ENCODE data around the gene MYOF. TPM values are rescaled to one million over a fixed set of nuclear protein-coding genes. Genes with fewer than 3 reads are reported as not detected.

The MYOF gene
- total RNA-seq, 4 donors from 2014 or later, result 41.2 to 114 (median 86.9) TPM

- no peaks in the 10 kb centered on the region for H3K36me3 ChIP-seq
- no peak overlapping the region for H3K4me3 ChIP-seq
- no peaks in the 10 kb centered on the region for H3K27me3 ChIP-seq
- peaks cover 16 to 20% of the 10 kb centered on the region in 2 donors for H3K4me1 ChIP-seq
- peak overlapping the region; percentile 98 to 100 for H3K27ac ChIP-seq
- H3K9me3 ChIP-seq, result no peaks in the 10 kb centered on the region
- no peak for TF ChIP-seq POLR2A (IDR thresholded peaks at IDR 0.05)
- no peak for TF ChIP-seq CTCF (IDR thresholded peaks at IDR 0.05)
- DNase-seq, result no peak
- intact Hi-C loops (cut with DNase I; ENCODE audit: low total_unique reads), result loop anchor here (5.0 kb wide), 1 partner anchor 36 kb away; no protein-coding TSS in a partner anchor
Measured at GRCh38 chr10:93435621-93436397, 46.3 kb downstream of the MYOF start.

GRCh38 chr10:93434991-93435491 lies 47.1 kb downstream of the MYOF start:
- TF ChIP-seq CTCF (IDR thresholded peaks at IDR 0.05), result no peak
- no peak for TF ChIP-seq POLR2A (IDR thresholded peaks at IDR 0.05)
- Histone ChIP-seq H3K27ac (peak overlapping the region; percentile 98 to 100), H3K27me3 (no peaks in the 10 kb centered on the region), H3K4me1 (peaks cover 16 to 20% of the 10 kb centered on the region in 2 donors), H3K36me3 (no peaks in the 10 kb centered on the region), H3K4me3 (no peak overlapping the region), H3K9me3 (no peaks in the 10 kb centered on the region)
- peak in 1 of 2 donors; percentile 38 for DNase-seq
- intact Hi-C loops (cut with DNase I; ENCODE audit: low total_unique reads), result loop anchor here (5.0 kb wide), 1 partner anchor 37 kb away; no protein-coding TSS in a partner anchor

- no peaks in the 10 kb centered on the region for H3K9me3 ChIP-seq
- H3K4me3 ChIP-seq, result no peak overlapping the region
- peak overlapping the region in 1 of 2 donors; percentile 98 for H3K27ac ChIP-seq
- H3K4me1 ChIP-seq, result peaks cover 0 to 20% of the 10 kb centered on the region in 2 donors
- DNase-seq, result no peak
- TF ChIP-seq CTCF (IDR thresholded peaks at IDR 0.05) (no peak), POLR2A (IDR thresholded peaks at IDR 0.05) (no peak)
- H3K36me3 ChIP-seq, result no peaks in the 10 kb centered on the region
- H3K27me3 ChIP-seq, result no peaks in the 10 kb centered on the region
- intact Hi-C loops (cut with DNase I; ENCODE audit: low total_unique reads), result no loop called here
Measured at GRCh38 chr10:93431361-93431760, 50.8 kb downstream of the MYOF start.

GRCh38 chr10:93425861-93426260 lies 56.3 kb downstream of the MYOF start:
- TF ChIP-seq CTCF (IDR thresholded peaks at IDR 0.05) (no peak), POLR2A (IDR thresholded peaks at IDR 0.05) (no peak)

GRCh38 chr10:93422118-93422517 lies 60.0 kb downstream of the MYOF start:
- Histone ChIP-seq H3K27ac (peak overlapping the region; percentile 51 to 81), H3K9me3 (no peaks in the 10 kb centered on the region), H3K36me3 (no peaks in the 10 kb centered on the region), H3K4me3 (no peak overlapping the region), H3K4me1 (peaks cover 0 to 7% of the 10 kb centered on the region in 2 donors), H3K27me3 (no peaks in the 10 kb centered on the region)
- TF ChIP-seq POLR2A (IDR thresholded peaks at IDR 0.05), result no peak
- TF ChIP-seq CTCF (IDR thresholded peaks at IDR 0.05), result no peak
- DNase-seq, result no peak
- intact Hi-C loops (cut with DNase I; ENCODE audit: low total_unique reads), result no loop called here

More at GRCh38 chr10:93425861-93426260, 56.3 kb downstream of the MYOF start:
- H3K9me3 ChIP-seq, result no peaks in the 10 kb centered on the region
- H3K36me3 ChIP-seq, result no peaks in the 10 kb centered on the region
- DNase-seq, result no peak
- no peak overlapping the region for H3K4me3 ChIP-seq
- H3K27me3 ChIP-seq, result no peaks in the 10 kb centered on the region
- peak overlapping the region in 1 of 2 donors; percentile 8 for H3K27ac ChIP-seq
- peaks cover 0 to 7% of the 10 kb centered on the region in 2 donors for H3K4me1 ChIP-seq
- intact Hi-C loops (cut with DNase I; ENCODE audit: low total_unique reads), result no loop called here
